Ishikawa (cell line): Measurements from ENCODE around the gene CBX6.

Source experiments
- CEBPB ChIP-seq: IDR thresholded peaks from 2 replicates; pipeline ENCODE4 v1.6.1; 2012
- CREB1 ChIP-seq: IDR thresholded peaks from 2 replicates; pipeline ENCODE4 v1.6.1; 2012; ENCODE audit warnings: low read depth
- EGR1 ChIP-seq: IDR thresholded peaks from 2 replicates; pipeline ENCODE4 v1.6.1; 2012
- EP300 ChIP-seq: IDR thresholded peaks from 2 replicates; pipeline ENCODE4 v1.6.1; 2012; ENCODE audit warnings: borderline replicate concordance
- FOXM1 ChIP-seq: IDR thresholded peaks from 2 replicates; pipeline ENCODE4 v1.6.1; 2012; ENCODE audit warnings: low read depth, borderline replicate concordance
- RAD21 ChIP-seq: IDR thresholded peaks from 2 replicates; pipeline ENCODE4 v1.6.1; 2012; ENCODE audit warnings: low read depth
- REST ChIP-seq: IDR thresholded peaks from 2 replicates; pipeline ENCODE4 v1.6.1; 2012; ENCODE audit warnings: low read depth, mild to moderate bottlenecking
- TAF1 ChIP-seq: IDR thresholded peaks from 2 replicates; pipeline ENCODE4 v1.6.1; 2012; ENCODE audit warnings: low read depth, mild to moderate bottlenecking
- TCF12 ChIP-seq: IDR thresholded peaks from 2 replicates; pipeline ENCODE4 v1.6.1; 2012; ENCODE audit warnings: low read depth
- YY1 ChIP-seq: IDR thresholded peaks from 2 replicates; pipeline ENCODE4 v1.6.1; 2012; ENCODE audit warnings: low read depth
- TF ChIP-seq, protein P1 (sequence below): IDR thresholded peaks from 2 replicates; pipeline ENCODE4 v1.6.1; 2012
- TF ChIP-seq, protein P2 (sequence below): IDR thresholded peaks from 2 replicates; pipeline ENCODE4 v1.6.1; 2012

GRCh38 chr22:38861170-38861876 lies 10.7 kb downstream of the CBX6 start:
- no peak for TF ChIP-seq TAF1
- TF ChIP-seq CREB1 = no peak
- no peak for TF ChIP-seq EP300
- no peak for TF ChIP-seq REST
- no peak for TF ChIP-seq FOXM1
- TF ChIP-seq, protein P1, sequence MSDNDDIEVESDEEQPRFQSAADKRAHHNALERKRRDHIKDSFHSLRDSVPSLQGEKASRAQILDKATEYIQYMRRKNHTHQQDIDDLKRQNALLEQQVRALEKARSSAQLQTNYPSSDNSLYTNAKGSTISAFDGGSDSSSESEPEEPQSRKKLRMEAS = no peak
- TF ChIP-seq EGR1 = no peak
- TF ChIP-seq YY1 = no peak
- TF ChIP-seq RAD21 = no peak
- TF ChIP-seq CEBPB = no peak
- TF ChIP-seq TCF12 = no peak
- TF ChIP-seq, protein P2, sequence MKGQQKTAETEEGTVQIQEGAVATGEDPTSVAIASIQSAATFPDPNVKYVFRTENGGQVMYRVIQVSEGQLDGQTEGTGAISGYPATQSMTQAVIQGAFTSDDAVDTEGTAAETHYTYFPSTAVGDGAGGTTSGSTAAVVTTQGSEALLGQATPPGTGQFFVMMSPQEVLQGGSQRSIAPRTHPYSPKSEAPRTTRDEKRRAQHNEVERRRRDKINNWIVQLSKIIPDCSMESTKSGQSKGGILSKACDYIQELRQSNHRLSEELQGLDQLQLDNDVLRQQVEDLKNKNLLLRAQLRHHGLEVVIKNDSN = no peak
